HepG2 (cell line): Measurements from ENCODE around the gene SPAG9. TPM values are rescaled to one million over a fixed set of nuclear protein-coding genes. Genes with fewer than 3 reads are reported as not detected.
A peak's percentile ranks its signal among the peaks of the same experiment; 100 is the strongest.

Experiments
- ATAC-seq: fragments of 200-7000 bp; cut with Tn5 transposase; 3 replicates; pipeline ENCODE4 v1.9.1; 2020; ENCODE audit warnings: mild to moderate bottlenecking, moderate library complexity
- BruUV-seq: library from RNA; stranded (reverse); fragments of 400-500 nt; replicated peaks from 2 replicates; lab custom pipeline; 2021; lab: Mats Ljungman, UMichigan
- CTCF ChIA-PET: fragments of 300-600 bp; formaldehyde crosslinking; extraction: SDS; loops from one replicate; lab custom pipeline; 2021; ENCODE audit warnings: low total read pairs, inconsistent platforms, low intra/inter-chr PET ratio; lab: Yijun Ruan, JAX
- POLR2A ChIA-PET: fragments of 350-600 bp; sonication (Branson Sonifier 250); formaldehyde crosslinking; loops from one replicate; lab custom pipeline; 2020; ENCODE audit warnings: antibody characterized with exemption, inconsistent platforms; lab: Yijun Ruan, JAX
- DNase-seq: peaks from one replicate; pipeline ENCODE4 v3.0.0-alpha.2; 2015; ENCODE audit warnings: low spot score
- FAIRE-seq: peaks from 3 replicates; lab custom pipeline; 2011; peaks lifted over from hg19 to GRCh38; lab: Jason Lieb, UNC
- H2AFZ ChIP-seq: one replicate; pipeline ENCODE4 v1.6.1; 2011; ENCODE audit warnings: low read length, inconsistent platforms
- H3K27ac ChIP-seq: fragments of 300-600 bp; 3 replicates; pipeline ENCODE4 v1.8.0; 2011; ENCODE audit warnings: mixed run types, mild to moderate bottlenecking, mixed read lengths, low read length, inconsistent platforms; ENCODE audit not compliant: insufficient read depth; ENCODE audit errors: extremely low read length
- H3K27me3 ChIP-seq, 2 experiments: fragments of 200-600 bp in 1 of 2; 2 replicates in 1 of 2; 3 replicates in 1 of 2; pipeline versions ENCODE4 v1.6.0 to v1.8.0; 2011; ENCODE audit warnings: low read length in 2 of 2, mild to moderate bottlenecking in 2 of 2, moderate library complexity in 2 of 2, inconsistent platforms in 1 of 2; ENCODE audit not compliant: insufficient read depth in 2 of 2, control insufficient read depth in 1 of 2
- H3K36me3 ChIP-seq, 2 experiments: fragments of 200-600 bp in 1 of 2; replicated peaks in 1 of 2; 2 replicates in 1 of 2; 3 replicates in 1 of 2; pipeline versions ENCODE4 v1.5.1 to v1.8.0; 2011; ENCODE audit warnings: low read length in 2 of 2, inconsistent platforms in 1 of 2; ENCODE audit not compliant: insufficient read depth in 2 of 2, control insufficient read depth in 1 of 2
- H3K4me1 ChIP-seq: 2 replicates; pipeline ENCODE4 v1.5.1; 2012; ENCODE audit warnings: low read length, inconsistent platforms; ENCODE audit not compliant: insufficient read depth
- H3K4me2 ChIP-seq: 2 replicates; pipeline ENCODE4 v1.6.0; 2011; ENCODE audit warnings: low read depth, low read length, inconsistent platforms
- H3K4me3 ChIP-seq, 3 experiments: fragments of 200-600 bp in 1 of 3; sonication (generic), shearing (Covaris generic) in 1 of 3; replicated peaks in 1 of 3; 2 replicates each; pipeline ENCODE4 v1.5.1; 2011 to 2016; ENCODE audit warnings: low read length in 3 of 3, inconsistent platforms in 2 of 3, low read depth in 2 of 3, mild to moderate bottlenecking in 2 of 3, control low read depth in 1 of 3, mixed read lengths in 1 of 3; ENCODE audit not compliant: insufficient read depth in 1 of 3
- H3K79me2 ChIP-seq: one replicate; pipeline ENCODE4 v1.6.1; 2011; ENCODE audit warnings: low read length, inconsistent platforms; ENCODE audit not compliant: insufficient read depth
- H3K9ac ChIP-seq: 2 replicates; pipeline ENCODE4 v1.6.0; 2011; ENCODE audit warnings: mild to moderate bottlenecking, low read depth, low read length, inconsistent platforms; ENCODE audit not compliant: insufficient read depth
- H3K9me3 ChIP-seq: 2 replicates; pipeline ENCODE4 v1.5.1; 2012; ENCODE audit warnings: mild to moderate bottlenecking, low read length
- H4K20me1 ChIP-seq: 2 replicates; pipeline ENCODE4 v1.6.0; 2011; ENCODE audit warnings: inconsistent platforms, mild to moderate bottlenecking, low read length, moderate library complexity; ENCODE audit not compliant: insufficient read depth
- NCOR1 ChIP-seq: fragments of 200-600 bp; sonication (generic); IDR thresholded peaks from 2 replicates; pipeline ENCODE4 v1.7.0; 2017; ENCODE audit warnings: antibody characterized with exemption, low read length, borderline replicate concordance
- REPIN1 ChIP-seq: sonication (generic); formaldehyde crosslinking; IDR thresholded peaks from 2 replicates; pipeline ENCODE4 v1.8.0; 2022; ENCODE audit warnings: missing genetic modification reagents, low read depth, mild to moderate bottlenecking, borderline replicate concordance
- ZKSCAN8 ChIP-seq: IDR thresholded peaks from 2 replicates; pipeline ENCODE4 v1.6.1; 2016; ENCODE audit warnings: borderline replicate concordance, missing genetic modification reagents, missing compliant biosample characterization
- ZNF275 ChIP-seq: sonication (generic); formaldehyde crosslinking; IDR thresholded peaks from 2 replicates; pipeline ENCODE4 v1.8.0; 2022; ENCODE audit warnings: missing genetic modification reagents, mild to moderate bottlenecking, inconsistent platforms, borderline replicate concordance
- ZNF547 ChIP-seq: sonication (generic); formaldehyde crosslinking; IDR thresholded peaks from 2 replicates; pipeline ENCODE4 v1.5.1; 2020; ENCODE audit warnings: mild to moderate bottlenecking, missing genetic modification reagents
- ZNF749 ChIP-seq: sonication (generic); formaldehyde crosslinking; IDR thresholded peaks from 2 replicates; pipeline ENCODE4 v1.8.0; 2022; ENCODE audit warnings: mild to moderate bottlenecking, missing genetic modification reagents, moderate library complexity, borderline replicate concordance
- WGBS: methylation state at CpG from one replicate; pipeline ENCODE4 v1.1.6; 2017; ENCODE audit warnings: low lambda C conversion rate; 5-methylcytosine and 5-hydroxymethylcytosine counted together
- in situ Hi-C: cut with HindIII; loops from 2 replicates; pipeline ENCODE4 v1.10.0; 2017; ENCODE audit warnings: low pct_unique_long_range_greater_than_20kb; ENCODE audit not compliant: extremely low pct_ligation_motif_present
- intact Hi-C: fragments of 100-400 bp; cut with micrococcal nuclease; formaldehyde crosslinking; loops from one replicate; pipeline ENCODE4 v1.10.0; 2022; ENCODE audit not compliant: unreplicated experiment
- polyA plus RNA-seq, 8 experiments: library from polyadenylated mRNA; depleted of rRNA in 3 of 8; stranded (reverse) in 7 of 8; unstranded in 1 of 8; fragments of >200 nt; fragmentation: Illumina TruSeq in 4 of 8; extraction: Trizol in 4 of 8; gene quantifications; 2 replicates each; pipeline versions ENCODE4 v1.2.1 to v1.2.3, GENCODE V29; 2011 to 2016; ENCODE audit warnings: low read depth in 4 of 8, missing spikeins in 1 of 8, mixed read lengths in 1 of 8; ENCODE audit not compliant: insufficient read depth in 1 of 8
- total RNA-seq, 5 experiments: library from RNA; depleted of rRNA; stranded (reverse); fragments of >200 nt; fragmentation: Illumina TruSeq; extraction: Trizol; gene quantifications; 2 replicates each; pipeline ENCODE4 v1.2.3, GENCODE V29; 2016; ENCODE audit warnings: low read depth in 1 of 5
- TF ChIP-seq, protein P1 (sequence below): sonication (generic); formaldehyde crosslinking; IDR thresholded peaks from 2 replicates; pipeline ENCODE4 v1.5.1; 2020; ENCODE audit warnings: mild to moderate bottlenecking, missing genetic modification reagents, moderate library complexity
- TF ChIP-seq, protein P2 (sequence below): sonication (generic); formaldehyde crosslinking; IDR thresholded peaks from 2 replicates; pipeline ENCODE4 v1.8.0; 2022; ENCODE audit warnings: mild to moderate bottlenecking, missing genetic modification reagents, moderate library complexity
- TF ChIP-seq, protein P3 (sequence below): sonication (generic); formaldehyde crosslinking; IDR thresholded peaks from 2 replicates; pipeline ENCODE4 v1.5.1; 2020; ENCODE audit warnings: missing genetic modification reagents, mild to moderate bottlenecking, borderline replicate concordance
- TF ChIP-seq, protein P4 (sequence below): sonication (generic); formaldehyde crosslinking; IDR thresholded peaks from 2 replicates; pipeline ENCODE4 v1.4.0; 2020; ENCODE audit warnings: missing genetic modification reagents

SPAG9 gene
- total and polyA plus RNA-seq, 2 of the 13 experiments (the other 11 are each of a cell fraction or from before 2014, with no cell fraction given): 43.2 to 78.6 TPM

- POLR2A ChIA-PET: interaction anchor here (0.7 to 11.0 kb wide), 15 partner anchors 7 to 195 kb away, joined by 3 to 177 read pairs (median 8); partner anchors contain the start of genes LUC7L3 and TOB1
- Histone ChIP-seq H3K4me1 (peaks cover 85% of the 10 kb centered on the region), H3K4me2 (peak overlapping the region; percentile 83), H3K27me3 (no peaks in the 10 kb centered on the region), H3K9ac (peak overlapping the region; percentile 57; the same call in 1 of the 2 replicates), H3K27ac (peak overlapping the region; percentile 77), H3K36me3 (no peaks in the 10 kb centered on the region), H3K4me3 (peak overlapping the region in 2 of 3 experiments; percentile 33 to 65; a peak in 3 of 6 replicates), H4K20me1 (no peaks in the 10 kb centered on the region), H3K79me2 (no peaks in the 10 kb centered on the region), H2AFZ (peak overlapping the region; percentile 24), H3K9me3 (no peaks in the 10 kb centered on the region)
- BruUV-seq: no TSS peak
- DNase-seq (no peak), FAIRE-seq (no peak), ATAC-seq (peak; percentile 22)
- intact Hi-C loops (no loop called here), in situ Hi-C loops (no loop called here)
- WGBS: 54% methylated on average over 11 of the region's 11 CpGs
- CTCF ChIA-PET: no interaction called here
- no peak for TF ChIP-seq REPIN1
- TF ChIP-seq, protein P1, sequence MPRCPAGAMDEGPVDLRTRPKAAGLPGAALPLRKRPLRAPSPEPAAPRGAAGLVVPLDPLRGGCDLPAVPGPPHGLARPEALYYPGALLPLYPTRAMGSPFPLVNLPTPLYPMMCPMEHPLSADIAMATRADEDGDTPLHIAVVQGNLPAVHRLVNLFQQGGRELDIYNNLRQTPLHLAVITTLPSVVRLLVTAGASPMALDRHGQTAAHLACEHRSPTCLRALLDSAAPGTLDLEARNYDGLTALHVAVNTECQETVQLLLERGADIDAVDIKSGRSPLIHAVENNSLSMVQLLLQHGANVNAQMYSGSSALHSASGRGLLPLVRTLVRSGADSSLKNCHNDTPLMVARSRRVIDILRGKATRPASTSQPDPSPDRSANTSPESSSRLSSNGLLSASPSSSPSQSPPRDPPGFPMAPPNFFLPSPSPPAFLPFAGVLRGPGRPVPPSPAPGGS (CRISPR knock-in tag): peak; percentile 41; the same call in 1 of the 2 replicates
- TF ChIP-seq ZNF749 (CRISPR knock-in tag): 0 out of 2 replicates have a peak, but pooled peaks have one; percentile 18
- TF ChIP-seq NCOR1: 0 out of 2 replicates have a peak, but pooled peaks have one; percentile 6
- TF ChIP-seq, protein P2, sequence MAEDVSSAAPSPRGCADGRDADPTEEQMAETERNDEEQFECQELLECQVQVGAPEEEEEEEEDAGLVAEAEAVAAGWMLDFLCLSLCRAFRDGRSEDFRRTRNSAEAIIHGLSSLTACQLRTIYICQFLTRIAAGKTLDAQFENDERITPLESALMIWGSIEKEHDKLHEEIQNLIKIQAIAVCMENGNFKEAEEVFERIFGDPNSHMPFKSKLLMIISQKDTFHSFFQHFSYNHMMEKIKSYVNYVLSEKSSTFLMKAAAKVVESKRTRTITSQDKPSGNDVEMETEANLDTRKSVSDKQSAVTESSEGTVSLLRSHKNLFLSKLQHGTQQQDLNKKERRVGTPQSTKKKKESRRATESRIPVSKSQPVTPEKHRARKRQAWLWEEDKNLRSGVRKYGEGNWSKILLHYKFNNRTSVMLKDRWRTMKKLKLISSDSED (CRISPR knock-in tag): no peak
- TF ChIP-seq ZNF547 (CRISPR knock-in tag): peak; percentile 42; the same call in 1 of the 2 replicates
- TF ChIP-seq, protein P3, sequence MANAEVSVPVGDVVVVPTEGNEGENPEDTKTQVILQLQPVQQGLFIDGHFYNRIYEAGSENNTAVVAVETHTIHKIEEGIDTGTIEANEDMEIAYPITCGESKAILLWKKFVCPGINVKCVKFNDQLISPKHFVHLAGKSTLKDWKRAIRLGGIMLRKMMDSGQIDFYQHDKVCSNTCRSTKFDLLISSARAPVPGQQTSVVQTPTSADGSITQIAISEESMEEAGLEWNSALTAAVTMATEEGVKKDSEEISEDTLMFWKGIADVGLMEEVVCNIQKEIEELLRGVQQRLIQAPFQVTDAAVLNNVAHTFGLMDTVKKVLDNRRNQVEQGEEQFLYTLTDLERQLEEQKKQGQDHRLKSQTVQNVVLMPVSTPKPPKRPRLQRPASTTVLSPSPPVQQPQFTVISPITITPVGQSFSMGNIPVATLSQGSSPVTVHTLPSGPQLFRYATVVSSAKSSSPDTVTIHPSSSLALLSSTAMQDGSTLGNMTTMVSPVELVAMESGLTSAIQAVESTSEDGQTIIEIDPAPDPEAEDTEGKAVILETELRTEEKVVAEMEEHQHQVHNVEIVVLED: 0 out of 2 replicates have a peak, but pooled peaks have one; percentile 3
- TF ChIP-seq, protein P4, sequence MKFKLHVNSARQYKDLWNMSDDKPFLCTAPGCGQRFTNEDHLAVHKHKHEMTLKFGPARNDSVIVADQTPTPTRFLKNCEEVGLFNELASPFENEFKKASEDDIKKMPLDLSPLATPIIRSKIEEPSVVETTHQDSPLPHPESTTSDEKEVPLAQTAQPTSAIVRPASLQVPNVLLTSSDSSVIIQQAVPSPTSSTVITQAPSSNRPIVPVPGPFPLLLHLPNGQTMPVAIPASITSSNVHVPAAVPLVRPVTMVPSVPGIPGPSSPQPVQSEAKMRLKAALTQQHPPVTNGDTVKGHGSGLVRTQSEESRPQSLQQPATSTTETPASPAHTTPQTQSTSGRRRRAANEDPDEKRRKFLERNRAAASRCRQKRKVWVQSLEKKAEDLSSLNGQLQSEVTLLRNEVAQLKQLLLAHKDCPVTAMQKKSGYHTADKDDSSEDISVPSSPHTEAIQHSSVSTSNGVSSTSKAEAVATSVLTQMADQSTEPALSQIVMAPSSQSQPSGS (CRISPR knock-in tag): no peak
- no peak for TF ChIP-seq ZKSCAN8 (CRISPR knock-in tag)
- TF ChIP-seq ZNF275 (CRISPR knock-in tag): no peak
Measured at GRCh38 chr17:50914505-50915063, 206.1 kb downstream of the SPAG9 start.
